Kidney epithelial cell (primary cell): ENCODE results near the gene RCAN2. TPM values are rescaled to one million over a fixed set of nuclear protein-coding genes. Genes with fewer than 3 reads are reported as not detected.

Source experiments
- DNase-seq: peaks from one replicate; pipeline ENCODE4 v3.0.0-alpha.2; 2010; ENCODE audit warnings: low read depth
- H3K27me3 ChIP-seq: 2 replicates; pipeline ENCODE4 v1.6.0; 2011; ENCODE audit warnings: low read length; ENCODE audit not compliant: control insufficient read depth, insufficient read depth
- H3K36me3 ChIP-seq: 2 replicates; pipeline ENCODE4 v1.5.1; 2011; ENCODE audit warnings: low read length; ENCODE audit not compliant: control insufficient read depth, insufficient read depth
- H3K4me3 ChIP-seq: 2 replicates; pipeline ENCODE4 v1.5.1; 2011; ENCODE audit warnings: low read depth, mild to moderate bottlenecking, control low read depth, low read length
- CTCF ChIP-seq: IDR thresholded peaks from 2 replicates; pipeline ENCODE4 v1.5.1; 2011; ENCODE audit warnings: mild to moderate bottlenecking, moderate library complexity, low read length, control low read depth, inconsistent platforms; ENCODE audit not compliant: insufficient read depth, poor library complexity, severe bottlenecking
- total RNA-seq: library from RNA; depleted of rRNA; stranded (reverse); fragments of >200 nt; gene quantifications from 2 replicates; pipeline ENCODE4 v1.2.3, GENCODE V29; 2015

The RCAN2 gene
- total RNA-seq, 1 donor from 2014 or later, result 6.2 TPM

- TF ChIP-seq CTCF, result no peak
- no peak for DNase-seq
- Histone ChIP-seq H3K27me3 (no peaks in the 10 kb centered on the region), H3K4me3 (no peak overlapping the region), H3K36me3 (no peaks in the 10 kb centered on the region)
These were observed 217.3 kb downstream of the RCAN2 start for GRCh38 chr6:46273911-46274310.

GRCh38 chr6:46271728-46272127, 219.5 kb downstream of the RCAN2 start:
- no peak for TF ChIP-seq CTCF

GRCh38 chr6:46271107-46271506, 220.1 kb downstream of the RCAN2 start:
- no peak for TF ChIP-seq CTCF
- Histone ChIP-seq H3K27me3 (no peaks in the 10 kb centered on the region), H3K4me3 (no peak overlapping the region), H3K36me3 (no peaks in the 10 kb centered on the region)
- DNase-seq, result no peak

More at GRCh38 chr6:46271728-46272127, 219.5 kb downstream of the RCAN2 start:
- no peak overlapping the region for H3K4me3 ChIP-seq
- no peak for DNase-seq
- H3K27me3 ChIP-seq, result no peaks in the 10 kb centered on the region
- no peaks in the 10 kb centered on the region for H3K36me3 ChIP-seq

GRCh38 chr6:46270336-46270735, 220.9 kb downstream of the RCAN2 start:
- Histone ChIP-seq H3K4me3 (no peak overlapping the region), H3K36me3 (no peaks in the 10 kb centered on the region), H3K27me3 (no peaks in the 10 kb centered on the region)
- no peak for DNase-seq
- TF ChIP-seq CTCF, result no peak

GRCh38 chr6:46269447-46270229, 221.6 kb downstream of the RCAN2 start:
- DNase-seq, result no peak
- no peaks in the 10 kb centered on the region for H3K36me3 ChIP-seq
- no peak for TF ChIP-seq CTCF
- H3K27me3 ChIP-seq, result no peaks in the 10 kb centered on the region
- no peak overlapping the region for H3K4me3 ChIP-seq

GRCh38 chr6:46267515-46267914, 223.7 kb downstream of the RCAN2 start:
- no peak for TF ChIP-seq CTCF
- DNase-seq, result no peak

More at GRCh38 chr6:46267515-46267914, 223.7 kb downstream of the RCAN2 start:
- no peak overlapping the region for H3K4me3 ChIP-seq
- H3K27me3 ChIP-seq, result no peaks in the 10 kb centered on the region
- H3K36me3 ChIP-seq, result no peaks in the 10 kb centered on the region
